ENCODE data around the gene CCDC27.

GRCh38 chr1:3721955-3722465, 30.2 kb upstream of the CCDC27 start:
- TF ChIP-seq, protein P1, sequence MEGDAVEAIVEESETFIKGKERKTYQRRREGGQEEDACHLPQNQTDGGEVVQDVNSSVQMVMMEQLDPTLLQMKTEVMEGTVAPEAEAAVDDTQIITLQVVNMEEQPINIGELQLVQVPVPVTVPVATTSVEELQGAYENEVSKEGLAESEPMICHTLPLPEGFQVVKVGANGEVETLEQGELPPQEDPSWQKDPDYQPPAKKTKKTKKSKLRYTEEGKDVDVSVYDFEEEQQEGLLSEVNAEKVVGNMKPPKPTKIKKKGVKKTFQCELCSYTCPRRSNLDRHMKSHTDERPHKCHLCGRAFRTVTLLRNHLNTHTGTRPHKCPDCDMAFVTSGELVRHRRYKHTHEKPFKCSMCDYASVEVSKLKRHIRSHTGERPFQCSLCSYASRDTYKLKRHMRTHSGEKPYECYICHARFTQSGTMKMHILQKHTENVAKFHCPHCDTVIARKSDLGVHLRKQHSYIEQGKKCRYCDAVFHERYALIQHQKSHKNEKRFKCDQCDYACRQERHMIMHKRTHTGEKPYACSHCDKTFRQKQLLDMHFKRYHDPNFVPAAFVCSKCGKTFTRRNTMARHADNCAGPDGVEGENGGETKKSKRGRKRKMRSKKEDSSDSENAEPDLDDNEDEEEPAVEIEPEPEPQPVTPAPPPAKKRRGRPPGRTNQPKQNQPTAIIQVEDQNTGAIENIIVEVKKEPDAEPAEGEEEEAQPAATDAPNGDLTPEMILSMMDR (IDR thresholded peaks at IDR 0.05): no peak
- TF ChIP-seq NFYB (CRISPR knock-in tag; conservative IDR thresholded peaks at IDR 0.05; ENCODE audit: low read depth): no peak
- TF ChIP-seq, protein P2, sequence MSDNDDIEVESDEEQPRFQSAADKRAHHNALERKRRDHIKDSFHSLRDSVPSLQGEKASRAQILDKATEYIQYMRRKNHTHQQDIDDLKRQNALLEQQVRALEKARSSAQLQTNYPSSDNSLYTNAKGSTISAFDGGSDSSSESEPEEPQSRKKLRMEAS (CRISPR knock-in tag; IDR thresholded peaks at IDR 0.05): no peak
- TF ChIP-seq HMGA2 (CRISPR knock-in tag; IDR thresholded peaks at IDR 0.05): no peak
